ENCODE data around the gene SLC35F4.

DNA sequence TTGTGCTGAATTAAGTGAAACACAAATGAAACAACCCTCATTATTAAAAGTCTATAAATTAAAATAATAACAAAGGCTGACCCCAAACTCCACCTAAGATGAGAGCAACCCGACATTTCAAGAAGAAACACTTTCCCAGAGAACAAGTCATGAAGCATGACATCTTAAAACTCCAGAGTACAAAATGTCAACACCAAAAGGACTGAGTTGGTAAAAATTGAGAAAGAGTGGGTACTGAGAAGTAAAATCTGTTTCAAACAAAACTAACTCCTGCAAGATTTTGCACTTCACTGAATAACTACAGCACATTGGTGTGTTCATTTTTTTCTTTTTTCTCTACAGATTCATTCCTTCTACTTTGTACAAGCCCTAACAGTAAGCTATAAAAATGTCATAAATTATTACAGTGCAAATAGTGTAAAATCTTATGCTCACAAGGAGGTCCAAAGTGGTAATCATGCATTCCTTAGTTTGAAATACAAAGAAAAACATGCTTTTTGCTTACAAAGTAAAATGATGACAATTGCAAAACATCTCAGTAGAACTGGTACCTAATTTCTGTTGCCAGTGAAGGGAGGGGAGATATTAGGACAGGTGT is 31.8 kb downstream of the SLC35F4 start:
- TF ChIP-seq, protein P1, sequence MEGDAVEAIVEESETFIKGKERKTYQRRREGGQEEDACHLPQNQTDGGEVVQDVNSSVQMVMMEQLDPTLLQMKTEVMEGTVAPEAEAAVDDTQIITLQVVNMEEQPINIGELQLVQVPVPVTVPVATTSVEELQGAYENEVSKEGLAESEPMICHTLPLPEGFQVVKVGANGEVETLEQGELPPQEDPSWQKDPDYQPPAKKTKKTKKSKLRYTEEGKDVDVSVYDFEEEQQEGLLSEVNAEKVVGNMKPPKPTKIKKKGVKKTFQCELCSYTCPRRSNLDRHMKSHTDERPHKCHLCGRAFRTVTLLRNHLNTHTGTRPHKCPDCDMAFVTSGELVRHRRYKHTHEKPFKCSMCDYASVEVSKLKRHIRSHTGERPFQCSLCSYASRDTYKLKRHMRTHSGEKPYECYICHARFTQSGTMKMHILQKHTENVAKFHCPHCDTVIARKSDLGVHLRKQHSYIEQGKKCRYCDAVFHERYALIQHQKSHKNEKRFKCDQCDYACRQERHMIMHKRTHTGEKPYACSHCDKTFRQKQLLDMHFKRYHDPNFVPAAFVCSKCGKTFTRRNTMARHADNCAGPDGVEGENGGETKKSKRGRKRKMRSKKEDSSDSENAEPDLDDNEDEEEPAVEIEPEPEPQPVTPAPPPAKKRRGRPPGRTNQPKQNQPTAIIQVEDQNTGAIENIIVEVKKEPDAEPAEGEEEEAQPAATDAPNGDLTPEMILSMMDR (IDR thresholded peaks at IDR 0.05 in 2 of 3, conservative IDR thresholded peaks at IDR 0.05 in 1 of 3; ENCODE audit: borderline replicate concordance in 1 of 3, insufficient read depth in 1 of 3, low read depth in 2 of 3, low read length in 2 of 3) = no peak
- no peak for TF ChIP-seq EZH2 (IDR thresholded peaks at IDR 0.05)
- no peak for TF ChIP-seq RAD21 (IDR thresholded peaks at IDR 0.05; ENCODE audit: low read depth)
- no peak for TF ChIP-seq CBX3 (IDR thresholded peaks at IDR 0.05; ENCODE audit: low read depth)
- TF ChIP-seq EZH2phosphoT487 (IDR thresholded peaks at IDR 0.05; ENCODE audit: borderline replicate concordance) = no peak
- TF ChIP-seq SP1 (IDR thresholded peaks at IDR 0.05; ENCODE audit: low read depth) = no peak
- TF ChIP-seq, protein P2, sequence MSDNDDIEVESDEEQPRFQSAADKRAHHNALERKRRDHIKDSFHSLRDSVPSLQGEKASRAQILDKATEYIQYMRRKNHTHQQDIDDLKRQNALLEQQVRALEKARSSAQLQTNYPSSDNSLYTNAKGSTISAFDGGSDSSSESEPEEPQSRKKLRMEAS (IDR thresholded peaks at IDR 0.05) = no peak
- no peak for TF ChIP-seq CEBPB (IDR thresholded peaks at IDR 0.05; ENCODE audit: low read depth)
